BE2C (cell line): ENCODE measurements around the gene ATF7IP.

ENCODE experiments used
- DNase-seq: peaks from one replicate; pipeline ENCODE4 v3.0.0-alpha.2; 2020
- H3K27me3 ChIP-seq: fragments of 250-450 bp; sonication (Bioruptor Pico); 2 replicates; pipeline ENCODE4 v1.5.1; 2020; ENCODE audit warnings: mild to moderate bottlenecking
- H3K36me3 ChIP-seq: fragments of 250-450 bp; sonication (Bioruptor Pico); 2 replicates; pipeline ENCODE4 v1.5.1; 2020; ENCODE audit warnings: mild to moderate bottlenecking
- H3K4me1 ChIP-seq: fragments of 250-450 bp; sonication (Bioruptor Pico); 2 replicates; pipeline ENCODE4 v1.5.1; 2020
- H3K4me3 ChIP-seq: 2 replicates; pipeline ENCODE4 v1.5.1; 2011; ENCODE audit warnings: low read depth, low read length
- H3K9me3 ChIP-seq: fragments of 250-450 bp; sonication (Bioruptor Pico); 2 replicates; pipeline ENCODE4 v1.5.1; 2020
- TF ChIP-seq, protein P1 (sequence below): IDR thresholded peaks from 2 replicates; pipeline ENCODE4 v1.5.1; 2012; ENCODE audit warnings: mild to moderate bottlenecking, low read depth, low read length

Gene ATF7IP

GRCh38 chr12:14357486-14357885 lies 8.0 kb upstream of the ATF7IP start:
- no peak overlapping the region for H3K4me3 ChIP-seq
- no peaks in the 10 kb centered on the region for H3K27me3 ChIP-seq
- H3K36me3 ChIP-seq: no peaks in the 10 kb centered on the region
- H3K4me1 ChIP-seq: no peaks in the 10 kb centered on the region
- no peaks in the 10 kb centered on the region for H3K9me3 ChIP-seq
- no peak for DNase-seq
- TF ChIP-seq, protein P1, sequence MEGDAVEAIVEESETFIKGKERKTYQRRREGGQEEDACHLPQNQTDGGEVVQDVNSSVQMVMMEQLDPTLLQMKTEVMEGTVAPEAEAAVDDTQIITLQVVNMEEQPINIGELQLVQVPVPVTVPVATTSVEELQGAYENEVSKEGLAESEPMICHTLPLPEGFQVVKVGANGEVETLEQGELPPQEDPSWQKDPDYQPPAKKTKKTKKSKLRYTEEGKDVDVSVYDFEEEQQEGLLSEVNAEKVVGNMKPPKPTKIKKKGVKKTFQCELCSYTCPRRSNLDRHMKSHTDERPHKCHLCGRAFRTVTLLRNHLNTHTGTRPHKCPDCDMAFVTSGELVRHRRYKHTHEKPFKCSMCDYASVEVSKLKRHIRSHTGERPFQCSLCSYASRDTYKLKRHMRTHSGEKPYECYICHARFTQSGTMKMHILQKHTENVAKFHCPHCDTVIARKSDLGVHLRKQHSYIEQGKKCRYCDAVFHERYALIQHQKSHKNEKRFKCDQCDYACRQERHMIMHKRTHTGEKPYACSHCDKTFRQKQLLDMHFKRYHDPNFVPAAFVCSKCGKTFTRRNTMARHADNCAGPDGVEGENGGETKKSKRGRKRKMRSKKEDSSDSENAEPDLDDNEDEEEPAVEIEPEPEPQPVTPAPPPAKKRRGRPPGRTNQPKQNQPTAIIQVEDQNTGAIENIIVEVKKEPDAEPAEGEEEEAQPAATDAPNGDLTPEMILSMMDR: no peak

GRCh38 chr12:14362352-14362751 lies 3.1 kb upstream of the ATF7IP start:
- TF ChIP-seq, protein P1: no peak
- no peaks in the 10 kb centered on the region; the same call in 1 of the 2 replicates for H3K4me1 ChIP-seq
- no peak overlapping the region for H3K4me3 ChIP-seq
- no peaks in the 10 kb centered on the region for H3K36me3 ChIP-seq
- H3K27me3 ChIP-seq: no peaks in the 10 kb centered on the region
- peaks cover 6% of the 10 kb centered on the region for H3K9me3 ChIP-seq
- DNase-seq: no peak

DNA sequence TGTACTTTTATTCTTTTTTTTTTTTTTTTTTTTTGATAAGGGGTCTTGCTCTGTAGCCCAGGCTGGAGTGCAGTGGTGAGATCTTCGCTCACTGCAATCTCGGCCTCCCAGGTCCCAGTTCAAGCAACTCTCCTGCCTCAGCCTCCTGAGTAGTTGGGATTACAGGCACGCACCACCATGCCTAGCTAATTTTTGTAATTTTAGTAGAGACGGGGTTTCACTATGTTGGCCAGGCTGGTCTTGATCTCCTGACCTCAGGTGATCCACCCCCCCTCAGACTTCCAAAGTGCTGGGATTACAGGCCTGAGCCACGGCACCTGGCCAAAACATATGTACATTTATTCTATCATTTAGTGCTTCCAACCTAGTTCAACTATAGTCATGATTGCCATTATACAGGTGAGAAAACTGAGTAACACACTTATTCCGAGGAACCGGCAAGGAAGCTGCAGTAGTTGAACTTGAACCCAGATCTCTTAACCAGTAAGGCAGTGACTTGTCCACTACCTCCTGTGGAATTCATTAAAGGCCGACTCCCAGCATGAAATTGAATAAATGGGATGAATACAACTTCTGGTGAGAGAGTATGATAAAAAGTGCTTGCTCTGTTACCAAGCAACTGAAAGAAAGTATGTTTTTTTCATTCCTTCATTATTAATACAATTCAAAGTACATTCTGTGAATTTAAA lies 755 bp upstream of the ATF7IP start:
- TF ChIP-seq, protein P1: no peak

DNA sequence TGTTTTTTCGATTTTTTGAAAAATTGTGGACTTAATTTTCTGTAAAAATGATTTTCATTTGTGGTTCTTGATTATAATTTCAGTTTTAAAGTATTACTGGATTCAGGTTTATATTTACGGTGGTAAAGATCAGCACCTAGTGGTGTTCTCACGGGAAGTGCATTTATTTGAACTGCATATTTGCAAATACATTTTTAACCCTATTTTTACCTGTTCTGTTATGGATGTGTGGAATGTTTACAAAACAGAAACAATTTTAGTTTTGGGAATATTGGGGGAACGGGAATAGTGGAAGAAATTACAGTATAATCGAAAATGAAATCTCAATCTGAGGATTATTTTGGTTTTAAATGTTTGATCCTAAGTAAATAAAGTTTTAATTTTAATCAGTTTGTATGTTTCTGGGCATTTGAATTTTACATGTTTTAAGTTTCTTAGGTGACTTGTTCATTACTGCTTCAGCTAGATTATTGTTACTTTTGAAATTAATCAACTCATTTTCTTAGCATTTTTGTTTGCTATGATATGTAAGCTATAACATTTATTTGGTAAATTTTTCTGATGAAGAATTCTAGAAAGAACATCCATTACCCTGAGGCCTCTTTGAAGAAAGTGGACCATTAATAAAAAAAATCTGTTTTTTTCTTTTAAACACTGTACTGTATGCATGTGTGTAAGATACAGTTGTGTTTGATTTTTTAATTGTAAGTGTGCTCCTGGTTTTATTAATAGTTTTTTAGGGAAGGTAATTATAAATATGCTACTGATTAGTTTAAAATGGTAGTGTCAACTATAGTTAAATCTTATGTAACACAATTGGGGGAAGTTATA lies 942 bp downstream of the ATF7IP start:
- H3K36me3 ChIP-seq: no peaks in the 10 kb centered on the region; the same call in 1 of the 2 replicates
- H3K4me3 ChIP-seq: peak overlapping the region; percentile 64
- no peaks in the 10 kb centered on the region; the same call in 1 of the 2 replicates for H3K4me1 ChIP-seq
- no peak for DNase-seq
- H3K9me3 ChIP-seq: peaks cover 6% of the 10 kb centered on the region
- no peaks in the 10 kb centered on the region for H3K27me3 ChIP-seq
- TF ChIP-seq, protein P1: peak; percentile 28; the same call in 1 of the 2 replicates

More for the DNA sequence above, 755 bp upstream of the ATF7IP start:
- Histone ChIP-seq H3K9me3 (peaks cover 6% of the 10 kb centered on the region), H3K4me1 (no peaks in the 10 kb centered on the region; the same call in 1 of the 2 replicates), H3K27me3 (no peaks in the 10 kb centered on the region), H3K36me3 (no peaks in the 10 kb centered on the region; the same call in 1 of the 2 replicates), H3K4me3 (peak overlapping the region; percentile 64)
- DNase-seq: no peak

DNA sequence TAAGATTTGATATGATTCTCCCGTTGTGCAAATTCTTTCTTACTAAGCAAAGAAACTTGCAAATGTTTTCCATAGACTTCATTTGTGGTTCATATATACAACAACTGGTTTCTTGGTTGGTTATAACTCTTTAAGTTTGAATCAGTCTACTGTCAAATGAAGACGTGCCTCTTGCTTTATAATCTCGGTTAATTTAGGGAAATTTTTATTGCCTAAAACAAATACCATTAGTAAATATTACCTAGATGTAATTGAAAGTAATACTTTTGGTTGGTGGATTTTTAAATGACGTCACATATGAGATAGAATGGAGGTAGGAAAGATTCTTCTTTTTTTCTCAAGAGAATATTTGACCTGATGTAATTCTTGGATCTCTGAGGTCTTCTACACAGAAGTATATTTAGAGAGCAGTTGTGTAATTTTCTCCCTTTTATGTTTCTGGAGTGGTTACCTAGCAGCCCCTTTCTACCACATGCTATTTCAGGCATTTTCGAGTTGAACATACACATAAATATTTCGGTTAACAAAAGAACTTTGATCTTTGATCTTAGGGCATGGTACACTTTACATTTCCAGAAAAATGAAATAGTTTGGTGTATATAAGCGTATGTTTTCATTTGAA lies 1.7 kb downstream of the ATF7IP start:
- TF ChIP-seq, protein P1: no peak
- peak overlapping the region; percentile 64 for H3K4me3 ChIP-seq

More for the DNA sequence above, 1.7 kb downstream of the ATF7IP start:
- DNase-seq: no peak
- Histone ChIP-seq H3K36me3 (no peaks in the 10 kb centered on the region; the same call in 1 of the 2 replicates), H3K9me3 (peaks cover 6% of the 10 kb centered on the region), H3K4me1 (no peaks in the 10 kb centered on the region; the same call in 1 of the 2 replicates), H3K27me3 (no peaks in the 10 kb centered on the region)
